ENCODE data around the gene RAD54L.
"Not testable (repeated sequence)": the region's sequence is repeated elsewhere in the genome, so short reads cannot be mapped to it uniquely, and the experiment has no call there.

Gene RAD54L

DNA sequence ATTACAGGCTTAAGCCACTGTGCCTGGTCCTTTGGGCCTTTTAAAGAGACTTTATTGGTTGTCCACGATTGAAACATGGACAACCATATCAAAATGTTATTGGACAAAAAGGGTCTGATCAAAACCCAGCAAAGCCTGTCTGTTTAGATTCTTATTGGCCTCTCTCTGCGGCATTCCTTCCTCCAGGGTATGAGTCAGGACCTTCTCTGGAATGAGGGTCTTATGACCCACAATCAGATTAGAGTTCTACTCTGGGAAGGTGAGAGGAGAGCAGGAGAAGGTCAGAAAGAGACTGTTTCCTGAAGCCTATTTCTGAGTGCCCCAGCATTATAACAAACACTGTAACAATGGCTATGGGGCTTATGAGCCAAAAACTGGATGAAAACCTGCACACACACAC lies 36.5 kb upstream of the RAD54L start:
- DNase-seq, result no peak
- Histone ChIP-seq H3K4me3 (ENCODE audit: insufficient read depth, low read depth, low read length, poor library complexity, severe bottlenecking) (no peak overlapping the region), H3K27me3 (replicated peaks; ENCODE audit: control insufficient read depth, insufficient read depth, low read length, poor library complexity, severe bottlenecking) (no peaks in the 10 kb centered on the region), H3K4me1 (ENCODE audit: control insufficient read depth, insufficient read depth, low read length, poor library complexity, severe bottlenecking) (no peaks in the 10 kb centered on the region), H3K9me3 (ENCODE audit: control insufficient read depth, low read length) (no peaks in the 10 kb centered on the region), H3K36me3 (ENCODE audit: control insufficient read depth, insufficient read depth, low read length) (no peaks in the 10 kb centered on the region), H3K27ac (ENCODE audit: insufficient read depth, low read length, poor library complexity, severe bottlenecking) (no peak overlapping the region)

GRCh38 chr1:46215504-46215903 lies 32.1 kb upstream of the RAD54L start:
- Histone ChIP-seq H3K4me1 (ENCODE audit: control insufficient read depth, insufficient read depth, low read length, poor library complexity, severe bottlenecking) (no peaks in the 10 kb centered on the region), H3K27ac (ENCODE audit: insufficient read depth, low read length, poor library complexity, severe bottlenecking) (no peak overlapping the region), H3K36me3 (ENCODE audit: control insufficient read depth, insufficient read depth, low read length) (no peaks in the 10 kb centered on the region), H3K27me3 (replicated peaks; ENCODE audit: control insufficient read depth, insufficient read depth, low read length, poor library complexity, severe bottlenecking) (no peaks in the 10 kb centered on the region), H3K9me3 (ENCODE audit: control insufficient read depth, low read length) (no peaks in the 10 kb centered on the region), H3K4me3 (ENCODE audit: insufficient read depth, low read depth, low read length, poor library complexity, severe bottlenecking) (no peak overlapping the region)
- no peak for DNase-seq

GRCh38 chr1:46218443-46218842 lies 29.1 kb upstream of the RAD54L start:
- no peak for DNase-seq
- H3K9me3 ChIP-seq (ENCODE audit: control insufficient read depth, low read length), result no peaks in the 10 kb centered on the region
- H3K27ac ChIP-seq (ENCODE audit: insufficient read depth, low read length, poor library complexity, severe bottlenecking), result no peak overlapping the region
- no peaks in the 10 kb centered on the region for H3K27me3 ChIP-seq (replicated peaks; ENCODE audit: control insufficient read depth, insufficient read depth, low read length, poor library complexity, severe bottlenecking)
- H3K4me1 ChIP-seq (ENCODE audit: control insufficient read depth, insufficient read depth, low read length, poor library complexity, severe bottlenecking), result no peaks in the 10 kb centered on the region
- H3K4me3 ChIP-seq (ENCODE audit: insufficient read depth, low read depth, low read length, poor library complexity, severe bottlenecking), result no peak overlapping the region
- H3K36me3 ChIP-seq (ENCODE audit: control insufficient read depth, insufficient read depth, low read length), result no peaks in the 10 kb centered on the region

DNA sequence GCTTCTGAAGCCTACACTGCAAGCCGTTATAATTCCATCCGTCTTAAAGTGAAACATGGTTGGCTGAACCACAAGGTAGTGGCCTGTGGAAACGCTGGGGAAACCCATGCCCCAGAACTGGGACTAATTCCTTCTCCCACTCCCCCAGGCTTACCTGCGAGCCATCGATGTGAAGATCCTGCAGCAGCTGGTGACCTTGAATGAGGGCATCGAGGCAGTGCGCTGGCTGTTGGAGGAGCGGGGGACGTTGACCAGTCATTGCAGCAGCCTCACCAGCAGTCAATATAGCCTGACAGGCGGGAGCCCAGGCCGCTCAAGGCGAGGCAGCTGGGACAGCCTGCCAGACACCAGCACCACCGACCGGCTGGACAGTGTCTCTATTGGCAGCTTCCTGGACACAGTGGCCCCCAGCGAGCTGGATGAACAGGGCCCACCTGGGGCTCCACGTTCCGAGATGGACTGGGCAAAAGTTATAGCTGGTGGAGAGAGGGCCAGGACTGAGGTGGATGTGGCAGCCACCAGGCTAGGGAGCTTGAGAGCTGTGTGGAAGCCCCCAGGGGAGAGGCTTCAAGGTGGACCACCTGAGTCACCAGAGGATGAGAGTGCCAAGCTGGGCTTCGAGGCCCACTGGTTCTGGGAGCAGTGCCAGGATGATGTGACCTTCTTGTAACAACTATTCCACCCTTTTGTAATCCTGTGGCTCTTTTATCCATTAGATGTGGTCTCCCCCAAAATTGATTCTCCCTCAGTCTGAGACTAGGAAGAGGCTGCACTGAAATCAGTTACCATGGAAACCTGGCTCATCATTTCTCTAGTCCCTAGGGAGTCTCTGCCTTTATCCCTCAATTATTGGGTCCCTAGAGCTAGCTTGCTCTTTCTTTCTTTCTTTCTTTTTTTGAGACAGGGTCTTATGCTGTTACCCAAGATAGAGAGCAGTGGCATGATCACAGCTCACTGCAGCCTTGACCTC lies 27.7 kb upstream of the RAD54L start:
- Histone ChIP-seq H3K9me3 (ENCODE audit: control insufficient read depth, low read length) (no peaks in the 10 kb centered on the region), H3K27me3 (replicated peaks; ENCODE audit: control insufficient read depth, insufficient read depth, low read length, poor library complexity, severe bottlenecking) (no peaks in the 10 kb centered on the region), H3K4me3 (ENCODE audit: insufficient read depth, low read depth, low read length, poor library complexity, severe bottlenecking) (no peak overlapping the region), H3K4me1 (ENCODE audit: control insufficient read depth, insufficient read depth, low read length, poor library complexity, severe bottlenecking) (no peaks in the 10 kb centered on the region), H3K27ac (ENCODE audit: insufficient read depth, low read length, poor library complexity, severe bottlenecking) (no peak overlapping the region), H3K36me3 (ENCODE audit: control insufficient read depth, insufficient read depth, low read length) (no peaks in the 10 kb centered on the region)
- no peak for DNase-seq

DNA sequence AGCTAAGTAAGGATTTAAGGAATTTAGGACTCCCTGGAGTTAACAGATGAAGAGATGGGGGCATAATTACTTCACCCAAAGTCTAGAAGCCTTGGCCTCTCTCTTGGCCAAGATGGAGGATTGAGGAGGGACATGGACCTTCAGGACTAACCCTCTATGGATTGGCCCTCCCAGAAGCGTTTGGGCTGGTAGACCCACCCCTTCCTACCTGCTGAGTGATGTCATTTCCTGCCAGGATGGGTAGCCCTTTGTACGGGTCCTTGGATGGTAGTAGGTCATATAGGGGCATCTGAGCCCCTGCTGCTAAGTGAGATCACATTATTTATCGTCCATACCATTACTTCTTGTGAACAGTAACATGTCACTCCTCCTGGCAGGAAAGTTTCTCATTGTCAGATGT lies 26.8 kb upstream of the RAD54L start:
- H3K9me3 ChIP-seq (ENCODE audit: control insufficient read depth, low read length), result no peaks in the 10 kb centered on the region
- DNase-seq, result no peak
- no peaks in the 10 kb centered on the region for H3K27me3 ChIP-seq (replicated peaks; ENCODE audit: control insufficient read depth, insufficient read depth, low read length, poor library complexity, severe bottlenecking)
- H3K4me1 ChIP-seq (ENCODE audit: control insufficient read depth, insufficient read depth, low read length, poor library complexity, severe bottlenecking), result no peaks in the 10 kb centered on the region
- H3K36me3 ChIP-seq (ENCODE audit: control insufficient read depth, insufficient read depth, low read length), result no peaks in the 10 kb centered on the region
- H3K4me3 ChIP-seq (ENCODE audit: insufficient read depth, low read depth, low read length, poor library complexity, severe bottlenecking), result no peak overlapping the region
- no peak overlapping the region for H3K27ac ChIP-seq (ENCODE audit: insufficient read depth, low read length, poor library complexity, severe bottlenecking)

- H3K4me3 ChIP-seq (ENCODE audit: insufficient read depth, low read depth, low read length, poor library complexity, severe bottlenecking), result no peak overlapping the region
- no peak overlapping the region for H3K27ac ChIP-seq (ENCODE audit: insufficient read depth, low read length, poor library complexity, severe bottlenecking)
- no peaks in the 10 kb centered on the region for H3K9me3 ChIP-seq (ENCODE audit: control insufficient read depth, low read length)
- DNase-seq, result no peak
- no peaks in the 10 kb centered on the region for H3K27me3 ChIP-seq (replicated peaks; ENCODE audit: control insufficient read depth, insufficient read depth, low read length, poor library complexity, severe bottlenecking)
- no peaks in the 10 kb centered on the region for H3K36me3 ChIP-seq (ENCODE audit: control insufficient read depth, insufficient read depth, low read length)
- no peaks in the 10 kb centered on the region for H3K4me1 ChIP-seq (ENCODE audit: control insufficient read depth, insufficient read depth, low read length, poor library complexity, severe bottlenecking)
These were observed 25.8 kb upstream of the RAD54L start for GRCh38 chr1:46221749-46222148.

DNA sequence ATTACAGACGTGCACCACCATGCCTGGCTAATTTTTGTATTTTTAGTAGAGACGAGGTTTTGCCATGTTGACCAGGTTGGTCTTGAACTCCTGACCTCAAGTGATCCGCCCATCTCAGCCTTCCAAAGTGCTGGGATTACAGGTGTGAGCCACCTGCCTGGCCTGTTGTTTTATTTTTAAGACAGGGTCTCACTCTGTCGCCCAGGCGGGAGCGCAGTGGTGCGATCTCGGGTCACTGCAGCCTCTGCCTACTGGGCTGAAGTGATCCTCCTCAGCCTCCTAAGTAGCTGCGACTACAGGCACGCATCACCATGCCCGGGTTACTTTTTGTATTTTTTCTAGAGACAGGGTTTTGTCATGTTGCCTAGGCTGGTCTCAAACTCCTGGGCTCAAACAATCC lies 24.5 kb upstream of the RAD54L start:
- DNase-seq; H3K4me1 ChIP-seq (ENCODE audit: control insufficient read depth, insufficient read depth, low read length, poor library complexity, severe bottlenecking); H3K27me3 ChIP-seq (replicated peaks; ENCODE audit: control insufficient read depth, insufficient read depth, low read length, poor library complexity, severe bottlenecking); H3K36me3 ChIP-seq (ENCODE audit: control insufficient read depth, insufficient read depth, low read length); H3K4me3 ChIP-seq (ENCODE audit: insufficient read depth, low read depth, low read length, poor library complexity, severe bottlenecking); H3K27ac ChIP-seq (ENCODE audit: insufficient read depth, low read length, poor library complexity, severe bottlenecking); H3K9me3 ChIP-seq (ENCODE audit: control insufficient read depth, low read length): not testable (repeated sequence)

- Histone ChIP-seq H3K4me1 (ENCODE audit: control insufficient read depth, insufficient read depth, low read length, poor library complexity, severe bottlenecking) (no peaks in the 10 kb centered on the region), H3K27ac (ENCODE audit: insufficient read depth, low read length, poor library complexity, severe bottlenecking) (no peak overlapping the region), H3K27me3 (replicated peaks; ENCODE audit: control insufficient read depth, insufficient read depth, low read length, poor library complexity, severe bottlenecking) (no peaks in the 10 kb centered on the region), H3K4me3 (ENCODE audit: insufficient read depth, low read depth, low read length, poor library complexity, severe bottlenecking) (no peak overlapping the region), H3K9me3 (ENCODE audit: control insufficient read depth, low read length) (no peaks in the 10 kb centered on the region), H3K36me3 (ENCODE audit: control insufficient read depth, insufficient read depth, low read length) (no peaks in the 10 kb centered on the region)
- peak in 2 of 3 donors; percentile 2 to 25 for DNase-seq
These were observed 24.1 kb upstream of the RAD54L start for GRCh38 chr1:46223472-46223943.

- H3K9me3 ChIP-seq (ENCODE audit: control insufficient read depth, low read length), result no peaks in the 10 kb centered on the region
- no peaks in the 10 kb centered on the region for H3K36me3 ChIP-seq (ENCODE audit: control insufficient read depth, insufficient read depth, low read length)
- H3K27ac ChIP-seq (ENCODE audit: insufficient read depth, low read length, poor library complexity, severe bottlenecking), result no peak overlapping the region
- no peaks in the 10 kb centered on the region for H3K4me1 ChIP-seq (ENCODE audit: control insufficient read depth, insufficient read depth, low read length, poor library complexity, severe bottlenecking)
- no peak for DNase-seq
- no peak overlapping the region for H3K4me3 ChIP-seq (ENCODE audit: insufficient read depth, low read depth, low read length, poor library complexity, severe bottlenecking)
- H3K27me3 ChIP-seq (replicated peaks; ENCODE audit: control insufficient read depth, insufficient read depth, low read length, poor library complexity, severe bottlenecking), result no peaks in the 10 kb centered on the region
These were observed 22.6 kb upstream of the RAD54L start for GRCh38 chr1:46224966-46225365.

GRCh38 chr1:46231231-46231630 lies 16.3 kb upstream of the RAD54L start:
- not testable (repeated sequence) for H3K36me3 ChIP-seq (ENCODE audit: control insufficient read depth, insufficient read depth, low read length); H3K27me3 ChIP-seq (replicated peaks; ENCODE audit: control insufficient read depth, insufficient read depth, low read length, poor library complexity, severe bottlenecking); H3K4me1 ChIP-seq (ENCODE audit: control insufficient read depth, insufficient read depth, low read length, poor library complexity, severe bottlenecking); H3K9me3 ChIP-seq (ENCODE audit: control insufficient read depth, low read length); H3K4me3 ChIP-seq (ENCODE audit: insufficient read depth, low read depth, low read length, poor library complexity, severe bottlenecking); H3K27ac ChIP-seq (ENCODE audit: insufficient read depth, low read length, poor library complexity, severe bottlenecking); DNase-seq

Measured in effector memory CD4-positive, alpha-beta T cell (primary cell).